DLD1 (cell line): ENCODE results near the gene AP3B2.

Experiments
- in situ Hi-C: cut with HindIII; loops from 2 replicates; pipeline ENCODE4 v1.10.0; 2017; ENCODE audit warnings: low sequenced_read_pairs

Gene AP3B2

GRCh38 chr15:82698711-82699345, 10.8 kb downstream of the AP3B2 start:
- in situ Hi-C loops = no loop called here

GRCh38 chr15:82697735-82698407, 11.8 kb downstream of the AP3B2 start:
- in situ Hi-C loops = no loop called here

GRCh38 chr15:82692171-82692570, 17.5 kb downstream of the AP3B2 start:
- in situ Hi-C loops = no loop called here

GRCh38 chr15:82689147-82689546, 20.5 kb downstream of the AP3B2 start:
- in situ Hi-C loops = no loop called here

DNA sequence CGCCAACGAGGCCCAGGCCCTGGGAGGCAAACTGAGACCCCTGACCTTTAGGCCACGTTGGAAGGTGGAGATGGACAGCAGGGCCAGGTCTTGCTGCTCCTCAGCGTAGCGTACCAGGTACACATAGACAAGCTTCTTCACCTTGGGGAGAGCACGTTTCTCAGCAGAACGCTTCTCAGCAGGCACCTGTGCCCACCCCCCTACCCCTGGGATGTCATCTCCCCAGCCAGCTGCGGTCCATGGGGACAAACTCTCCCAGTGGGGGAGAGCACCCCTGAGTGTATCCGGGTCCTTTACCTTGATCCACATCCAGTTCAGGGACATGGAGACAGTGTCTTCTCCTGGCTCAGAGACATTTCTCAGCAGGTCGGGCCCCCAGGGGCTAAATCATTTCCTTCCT, 21.0 kb downstream of the AP3B2 start:
- in situ Hi-C loops = no loop called here

DNA sequence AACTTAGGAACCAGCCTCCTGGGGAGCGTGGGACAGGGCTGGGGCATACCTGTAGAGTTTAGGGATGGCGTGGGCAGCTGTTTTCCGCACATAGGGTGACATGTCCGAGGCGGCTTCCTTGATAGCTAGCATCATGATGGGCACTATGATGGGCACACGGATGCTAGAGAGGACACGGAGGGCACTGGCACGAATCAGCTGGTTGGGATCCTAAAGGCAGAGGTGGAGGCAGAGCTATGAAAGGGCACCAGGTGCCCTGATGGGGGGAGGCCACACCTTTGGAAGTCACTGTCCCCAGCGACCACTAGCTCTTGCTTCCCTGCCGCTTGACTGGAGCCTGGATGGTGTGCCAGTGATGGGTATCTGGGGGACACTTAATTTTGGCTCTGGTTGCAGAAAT, 28.3 kb downstream of the AP3B2 start:
- in situ Hi-C loops = no loop called here

DNA sequence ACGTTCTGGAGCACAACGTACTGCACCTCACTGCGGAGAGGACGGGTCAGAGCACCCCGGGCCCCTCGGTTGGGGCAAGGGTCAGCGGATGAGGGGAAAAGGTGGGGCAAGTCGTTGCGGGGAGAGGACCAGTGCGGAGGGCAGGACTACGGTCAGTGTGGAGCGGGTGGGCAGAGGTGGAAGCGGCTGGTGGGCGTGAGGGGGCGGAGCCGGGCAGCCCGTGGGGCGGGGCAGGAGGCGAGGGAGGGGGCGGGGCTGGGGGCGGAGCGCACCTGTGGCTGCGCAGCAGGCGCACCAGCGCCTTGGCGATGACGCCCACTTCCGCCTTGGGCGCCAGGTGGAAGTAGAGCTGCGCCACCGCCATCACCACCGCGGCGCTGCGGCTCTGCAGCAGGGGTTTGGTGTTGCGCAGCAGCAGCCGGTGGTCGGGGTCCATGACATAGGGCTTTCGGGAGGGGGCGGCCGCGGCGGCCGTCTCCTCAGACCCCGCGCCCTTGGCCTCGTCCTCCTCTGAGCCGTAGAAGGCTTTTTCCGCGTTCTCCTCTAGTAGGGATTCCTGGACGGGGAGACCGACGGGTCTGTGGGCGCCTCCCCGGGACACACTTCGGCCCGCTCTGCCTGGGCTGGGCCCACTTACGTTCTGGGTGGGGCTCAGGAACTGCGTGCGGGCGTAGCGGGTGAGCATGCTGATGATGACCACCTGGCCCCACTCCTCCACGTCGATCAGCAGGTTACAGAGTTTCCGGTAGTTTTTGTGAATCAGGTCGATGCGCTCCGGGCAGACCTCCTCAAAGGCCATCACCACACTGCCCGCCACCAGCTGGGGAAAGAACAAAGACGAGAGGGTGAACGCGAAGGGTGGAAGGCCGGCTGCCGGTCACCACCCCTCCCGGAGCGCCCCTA, 29.2 kb downstream of the AP3B2 start:
- in situ Hi-C loops = no loop called here

DNA sequence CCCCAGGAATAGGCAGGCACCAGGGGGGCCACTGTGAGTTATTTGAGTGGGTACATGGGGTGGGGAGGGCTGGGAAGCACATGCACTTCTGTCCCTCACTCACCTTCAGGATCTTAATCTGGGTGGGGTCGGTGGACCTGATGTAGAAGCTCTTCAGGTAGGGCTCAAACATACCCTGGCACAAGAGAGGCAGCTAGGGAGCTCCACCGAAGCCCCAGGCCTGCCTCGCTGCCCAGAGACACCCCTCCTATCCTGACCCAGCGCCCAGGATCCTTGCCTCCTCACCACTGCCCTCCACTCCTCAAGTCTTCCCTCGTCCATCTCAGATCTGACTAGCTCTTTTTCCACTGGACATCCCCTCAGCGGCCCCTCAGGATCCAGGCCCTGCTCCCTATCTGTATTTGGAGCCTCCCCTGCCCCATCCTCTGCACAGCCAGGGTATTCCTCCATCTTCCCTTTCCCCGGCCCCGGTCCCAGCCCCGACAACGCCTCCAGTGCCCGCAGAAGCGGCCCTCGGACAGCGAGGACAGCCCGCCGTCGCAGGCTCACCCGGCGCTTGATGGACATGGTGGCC, 30.0 kb downstream of the AP3B2 start:
- in situ Hi-C loops = no loop called here

DNA sequence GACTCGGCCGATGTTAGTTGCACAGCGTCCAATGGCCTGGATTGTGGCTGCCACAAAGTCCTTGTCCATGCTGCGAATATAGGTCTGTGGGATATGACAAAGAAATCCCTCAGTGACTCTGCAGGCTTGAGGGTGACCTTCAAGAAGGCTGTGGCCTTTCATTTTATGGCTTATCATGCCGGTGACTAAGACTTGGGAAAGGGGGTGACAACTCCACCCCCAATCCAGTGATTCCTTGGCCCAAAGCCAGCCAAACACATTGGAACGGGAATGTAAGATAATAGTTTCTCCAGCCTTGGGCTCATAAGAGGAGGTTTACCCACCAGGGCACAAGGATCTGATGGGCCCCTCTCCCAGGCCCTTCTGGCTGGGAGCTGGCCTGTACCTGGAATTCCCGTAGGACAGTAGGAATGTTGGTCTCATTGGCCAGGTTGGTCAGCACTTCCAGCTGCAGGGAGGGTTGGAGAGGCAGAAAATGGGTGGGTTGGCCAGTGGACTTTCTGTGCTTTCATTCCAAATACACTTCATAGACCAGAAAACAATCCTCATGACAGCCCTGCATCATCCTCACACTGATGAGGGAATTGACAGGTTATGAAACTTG, 31.9 kb downstream of the AP3B2 start:
- in situ Hi-C loops = no loop called here

DNA sequence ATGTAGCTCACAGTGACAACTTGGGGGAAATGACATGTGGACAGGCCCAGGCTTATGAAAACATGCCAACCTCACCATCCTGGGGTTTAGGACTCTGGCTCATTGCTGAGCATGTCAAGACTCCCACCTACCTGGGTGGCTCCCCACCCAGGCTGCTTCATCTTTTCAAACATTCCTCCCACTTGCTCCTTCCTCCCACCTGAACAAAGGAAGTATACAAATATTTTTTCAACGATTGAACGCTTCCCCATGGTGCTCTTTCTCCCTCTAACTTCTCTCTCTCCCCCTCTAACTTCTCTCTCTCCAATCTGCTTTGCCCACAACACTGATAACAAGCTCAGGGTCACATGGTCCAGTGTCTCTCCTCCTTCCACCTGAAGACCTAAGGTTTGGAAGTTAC, 34.8 kb downstream of the AP3B2 start:
- in situ Hi-C loops = no loop called here

GRCh38 chr15:82670699-82671098, 39.0 kb downstream of the AP3B2 start:
- in situ Hi-C loops = no loop called here

- in situ Hi-C loops = no loop called here
These were observed 43.1 kb downstream of the AP3B2 start for GRCh38 chr15:82666606-82667005.

GRCh38 chr15:82664021-82664420, 45.7 kb downstream of the AP3B2 start:
- in situ Hi-C loops = no loop called here

- in situ Hi-C loops = no loop called here
These were observed 46.5 kb downstream of the AP3B2 start for GRCh38 chr15:82663186-82663600.

- in situ Hi-C loops = no loop called here
These were observed 47.0 kb downstream of the AP3B2 start for GRCh38 chr15:82662641-82663040.

DNA sequence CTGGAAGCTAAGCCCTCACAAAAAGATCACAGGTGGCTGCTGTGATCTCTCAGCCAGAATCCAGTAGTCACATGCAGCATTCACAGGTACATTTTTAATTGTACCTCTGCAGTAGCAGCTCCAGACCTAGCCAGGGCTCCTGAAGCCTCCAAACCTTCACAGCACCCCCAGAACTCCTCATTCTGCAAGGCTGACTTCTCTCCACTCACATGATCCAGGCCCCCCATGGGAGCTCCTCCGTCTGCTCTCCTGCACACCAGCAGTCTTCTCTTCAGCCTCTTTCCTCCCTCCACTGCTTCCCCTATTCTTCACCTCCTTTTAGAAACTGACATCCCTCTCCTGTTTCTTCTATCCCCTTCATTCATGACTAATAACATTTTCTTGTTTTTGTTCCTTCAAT, 49.3 kb downstream of the AP3B2 start:
- in situ Hi-C loops = no loop called here

DNA sequence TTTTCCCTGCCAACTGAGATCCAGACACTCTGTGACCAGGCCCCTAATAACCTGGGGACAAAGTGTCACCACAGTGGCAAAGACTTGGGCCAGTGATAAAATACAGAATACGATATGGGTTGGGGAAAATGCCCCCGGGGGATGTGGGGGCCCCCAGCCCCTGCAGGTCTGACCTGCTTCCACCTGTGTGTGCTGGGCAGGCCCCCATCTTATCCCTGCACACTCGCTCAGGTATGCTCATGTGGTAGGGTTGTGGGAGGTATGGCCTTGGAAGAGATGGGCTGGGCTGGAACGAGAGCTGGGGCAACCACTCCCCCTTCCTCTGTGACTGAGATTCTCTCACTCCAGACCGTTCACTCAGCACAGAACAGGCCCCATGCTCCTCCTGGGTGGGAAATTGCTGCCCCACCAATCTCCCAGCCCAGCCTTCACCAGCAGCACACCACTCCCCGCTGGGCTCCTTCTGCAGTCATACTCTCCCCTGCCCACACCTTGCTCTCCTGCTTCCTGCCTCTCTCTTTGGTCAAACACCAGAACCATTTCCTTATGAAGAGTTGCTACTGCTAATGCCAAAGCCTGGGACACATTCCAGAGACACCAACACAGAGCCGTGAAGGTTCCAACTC, 52.9 kb downstream of the AP3B2 start:
- in situ Hi-C loops = no loop called here

DNA sequence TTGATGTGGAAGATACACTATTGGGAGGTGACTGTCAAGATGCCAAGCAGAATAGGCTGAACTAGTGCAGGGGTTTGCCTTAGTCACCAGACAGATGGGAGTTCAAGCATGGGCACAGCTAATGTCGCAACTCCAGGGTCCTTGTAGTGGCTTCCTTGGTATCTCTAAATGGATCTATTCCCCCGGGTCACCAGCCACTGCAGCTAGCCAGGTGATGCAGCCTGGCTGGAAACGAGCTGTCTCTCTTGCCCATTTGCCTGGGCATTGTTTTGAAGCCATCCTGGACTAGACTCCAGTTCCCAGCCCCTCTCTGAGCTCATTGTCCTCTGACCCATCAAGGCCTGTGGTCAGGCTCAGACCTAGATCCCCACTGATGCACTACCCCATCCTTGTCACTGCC, 54.1 kb downstream of the AP3B2 start:
- in situ Hi-C loops = no loop called here

DNA sequence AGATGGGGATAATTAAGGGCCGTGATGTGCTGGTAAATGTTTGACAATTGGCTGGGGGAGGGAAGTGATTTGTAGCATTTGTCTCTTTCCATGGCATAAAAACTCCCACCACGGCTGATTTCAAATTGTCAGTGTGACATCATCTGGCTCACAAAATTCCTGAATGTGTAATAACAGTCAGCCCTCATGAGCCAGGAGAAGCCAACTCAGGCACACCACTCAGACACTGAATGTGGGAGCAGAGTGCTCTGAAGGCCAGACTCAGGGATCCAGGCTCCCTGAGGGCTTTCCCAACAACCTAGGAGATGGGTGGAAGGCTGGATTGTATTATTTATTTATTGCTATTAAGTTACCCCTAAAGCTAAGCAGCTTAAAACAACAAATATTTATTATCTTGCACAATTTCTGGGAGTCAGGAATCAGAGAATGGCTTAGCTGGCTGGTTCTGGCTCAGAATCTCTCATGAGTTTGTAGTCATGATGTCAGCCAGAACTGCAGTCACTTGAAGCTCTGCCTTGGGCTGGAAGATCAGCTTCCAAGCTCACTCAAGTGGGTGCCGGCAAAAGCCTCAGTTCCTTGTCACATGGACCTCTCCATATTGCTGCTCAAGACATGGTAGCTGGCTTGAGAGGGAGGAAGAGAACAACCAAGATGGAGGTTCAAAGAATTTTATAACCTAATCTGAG, 56.0 kb downstream of the AP3B2 start:
- in situ Hi-C loops = no loop called here

- in situ Hi-C loops = no loop called here
These were observed 58.0 kb downstream of the AP3B2 start for GRCh38 chr15:82651708-82652107.
